ENCODE measurements around the gene PDZD2.

DNA sequence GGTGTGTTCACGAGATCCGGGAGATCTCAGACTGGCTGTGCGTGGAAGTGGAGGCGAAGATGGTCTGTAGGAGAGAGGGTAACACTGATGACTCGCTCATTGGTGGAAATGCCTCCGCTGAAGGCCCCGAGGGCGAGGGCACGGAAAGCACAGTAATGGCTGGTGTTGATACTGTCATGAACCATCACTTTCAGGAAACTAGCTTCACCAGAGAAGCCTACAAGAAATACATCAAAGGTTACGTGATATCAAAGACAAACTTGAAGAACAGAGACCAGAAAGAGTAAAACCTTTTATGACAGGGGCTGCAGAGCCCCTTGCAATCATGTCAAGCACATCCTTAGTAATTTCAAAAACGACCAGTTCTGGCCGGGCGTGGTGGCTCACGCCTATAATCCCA is 269.5 kb downstream of the PDZD2 start:
- no peak for TF ChIP-seq EZH2 (IDR thresholded peaks at IDR 0.05; ENCODE audit: borderline replicate concordance, low read depth, low read length, severe bottlenecking)
- TF ChIP-seq POLR2AphosphoS5 (IDR thresholded peaks at IDR 0.05; ENCODE audit: insufficient read depth, low read depth, low read length): no peak
- TF ChIP-seq, protein P1, sequence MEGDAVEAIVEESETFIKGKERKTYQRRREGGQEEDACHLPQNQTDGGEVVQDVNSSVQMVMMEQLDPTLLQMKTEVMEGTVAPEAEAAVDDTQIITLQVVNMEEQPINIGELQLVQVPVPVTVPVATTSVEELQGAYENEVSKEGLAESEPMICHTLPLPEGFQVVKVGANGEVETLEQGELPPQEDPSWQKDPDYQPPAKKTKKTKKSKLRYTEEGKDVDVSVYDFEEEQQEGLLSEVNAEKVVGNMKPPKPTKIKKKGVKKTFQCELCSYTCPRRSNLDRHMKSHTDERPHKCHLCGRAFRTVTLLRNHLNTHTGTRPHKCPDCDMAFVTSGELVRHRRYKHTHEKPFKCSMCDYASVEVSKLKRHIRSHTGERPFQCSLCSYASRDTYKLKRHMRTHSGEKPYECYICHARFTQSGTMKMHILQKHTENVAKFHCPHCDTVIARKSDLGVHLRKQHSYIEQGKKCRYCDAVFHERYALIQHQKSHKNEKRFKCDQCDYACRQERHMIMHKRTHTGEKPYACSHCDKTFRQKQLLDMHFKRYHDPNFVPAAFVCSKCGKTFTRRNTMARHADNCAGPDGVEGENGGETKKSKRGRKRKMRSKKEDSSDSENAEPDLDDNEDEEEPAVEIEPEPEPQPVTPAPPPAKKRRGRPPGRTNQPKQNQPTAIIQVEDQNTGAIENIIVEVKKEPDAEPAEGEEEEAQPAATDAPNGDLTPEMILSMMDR (IDR thresholded peaks at IDR 0.05; ENCODE audit: extremely low read depth in 1 of 2, insufficient read depth in 1 of 2, low read depth in 1 of 2, low read length in 2 of 2): no peak
- TF ChIP-seq FOS (IDR thresholded peaks at IDR 0.05; ENCODE audit: borderline replicate concordance, insufficient read depth, low read length): no peak
- TF ChIP-seq POLR2A (IDR thresholded peaks at IDR 0.05; ENCODE audit: low read depth, low read length): no peak
- no peak for TF ChIP-seq MAX (IDR thresholded peaks at IDR 0.05; ENCODE audit: insufficient read depth, insufficient read length)
- TF ChIP-seq MYC (IDR thresholded peaks at IDR 0.05; ENCODE audit: low read depth, low read length): no peak

Data from endothelial cell of umbilical vein (primary cell).